ENCODE data around the gene NFIX.

NFIX gene

DNA sequence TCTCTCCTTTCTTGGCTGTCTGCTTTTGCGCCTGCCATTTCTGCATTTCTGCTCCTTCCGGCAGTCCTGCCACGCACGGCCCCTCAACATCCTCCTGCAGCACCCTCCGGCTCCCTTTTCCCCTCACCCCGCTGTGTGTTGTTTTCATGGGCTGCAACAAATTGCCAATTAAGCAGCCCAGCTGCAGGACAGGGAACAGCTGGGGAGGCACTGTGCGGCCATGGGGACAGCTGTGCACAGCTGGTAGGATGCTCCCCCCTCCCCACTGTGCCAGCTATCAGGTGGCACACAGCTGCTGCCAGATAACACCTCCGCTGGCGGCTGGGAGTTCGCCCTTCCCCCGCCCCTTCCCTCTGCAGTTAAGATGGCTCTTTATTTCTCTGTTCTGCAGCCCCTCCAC lies 82.0 kb downstream of the NFIX start:
- no peak for DNase-seq (ENCODE audit: low read depth, low spot score)
- no peak overlapping the region for H3K4me3 ChIP-seq (ENCODE audit: low read depth, low read length)
- in situ Hi-C loops (cut with HindIII; ENCODE audit: low sequenced_read_pairs): no loop called here
- no peak for TF ChIP-seq CTCF (IDR thresholded peaks at IDR 0.05; ENCODE audit: low read depth, low read length)

DNA sequence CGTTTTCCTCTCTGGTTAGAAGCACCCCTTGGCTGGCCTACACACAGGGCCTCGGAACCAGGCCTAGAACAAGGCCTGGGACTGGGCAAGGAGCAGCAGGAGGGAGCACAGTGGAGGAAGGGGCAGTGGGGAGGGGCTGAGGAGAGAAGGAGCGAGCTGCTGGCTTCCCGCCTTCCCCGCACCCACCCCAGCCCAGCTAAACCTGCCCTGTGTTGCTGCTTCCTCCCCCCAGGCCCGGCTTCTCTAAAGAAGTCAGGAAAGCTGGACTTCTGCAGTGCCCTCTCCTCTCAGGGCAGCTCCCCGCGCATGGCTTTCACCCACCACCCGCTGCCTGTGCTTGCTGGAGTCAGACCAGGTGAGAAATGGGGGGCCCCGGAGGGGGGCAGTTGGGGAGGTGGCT lies 83.1 kb downstream of the NFIX start:
- in situ Hi-C loops (cut with HindIII; ENCODE audit: low sequenced_read_pairs): no loop called here

DNA sequence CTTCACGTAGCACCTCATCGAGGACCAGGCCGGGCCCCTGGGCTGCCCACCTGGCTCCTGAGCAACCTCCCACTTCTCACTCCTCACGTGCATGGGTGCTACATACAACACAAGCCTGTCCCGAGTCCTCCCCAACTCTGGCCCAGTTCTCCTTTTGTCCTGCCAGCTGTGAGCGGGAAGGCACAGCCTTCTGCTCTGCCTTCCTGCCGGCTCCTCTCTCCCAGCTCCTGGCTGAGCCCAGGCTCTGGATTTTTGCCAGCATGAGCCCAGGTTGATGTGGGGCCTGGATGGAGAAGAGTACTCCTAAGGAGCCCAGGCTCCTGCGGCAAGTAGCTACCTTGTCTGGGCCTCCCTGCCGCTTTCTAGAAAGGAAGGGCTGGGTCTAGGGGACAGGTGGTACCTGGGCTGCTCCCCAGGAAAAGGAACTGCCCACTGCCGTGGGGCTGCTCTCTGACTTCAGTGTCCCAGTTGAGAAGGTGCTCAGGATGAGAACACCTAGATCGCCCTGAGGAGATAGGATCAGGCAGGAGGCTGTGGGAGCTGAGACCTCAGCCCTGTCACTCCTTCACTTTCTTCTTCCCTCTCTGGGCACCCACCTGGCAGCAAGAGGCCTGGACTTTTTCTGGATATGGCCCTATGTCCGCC lies 83.7 kb downstream of the NFIX start:
- DNase-seq (ENCODE audit: low read depth, low spot score): no peak
- no peak for TF ChIP-seq CTCF (IDR thresholded peaks at IDR 0.05; ENCODE audit: low read depth, low read length)
- in situ Hi-C loops (cut with HindIII; ENCODE audit: low sequenced_read_pairs): no loop called here
- H3K4me3 ChIP-seq (ENCODE audit: low read depth, low read length): no peak overlapping the region

More for the DNA sequence above, 83.1 kb downstream of the NFIX start:
- no peak for TF ChIP-seq CTCF (IDR thresholded peaks at IDR 0.05; ENCODE audit: low read depth, low read length)
- no peak for DNase-seq (ENCODE audit: low read depth, low spot score)
- H3K4me3 ChIP-seq (ENCODE audit: low read depth, low read length): no peak overlapping the region

GRCh38 chr19:13079542-13079986 lies 84.3 kb downstream of the NFIX start:
- DNase-seq (ENCODE audit: low read depth, low spot score): peak; percentile 76
- no peak for TF ChIP-seq CTCF (IDR thresholded peaks at IDR 0.05; ENCODE audit: low read depth, low read length)
- H3K4me3 ChIP-seq (ENCODE audit: low read depth, low read length): no peak overlapping the region
- in situ Hi-C loops (cut with HindIII; ENCODE audit: low sequenced_read_pairs): no loop called here

GRCh38 chr19:13082192-13083007 lies 87.1 kb downstream of the NFIX start:
- in situ Hi-C loops (cut with HindIII; ENCODE audit: low sequenced_read_pairs): no loop called here
- peak; percentile 95 for DNase-seq (ENCODE audit: low read depth, low spot score)
- TF ChIP-seq CTCF (IDR thresholded peaks at IDR 0.05; ENCODE audit: low read depth, low read length): peak; percentile 42
- no peak overlapping the region for H3K4me3 ChIP-seq (ENCODE audit: low read depth, low read length)

DNA sequence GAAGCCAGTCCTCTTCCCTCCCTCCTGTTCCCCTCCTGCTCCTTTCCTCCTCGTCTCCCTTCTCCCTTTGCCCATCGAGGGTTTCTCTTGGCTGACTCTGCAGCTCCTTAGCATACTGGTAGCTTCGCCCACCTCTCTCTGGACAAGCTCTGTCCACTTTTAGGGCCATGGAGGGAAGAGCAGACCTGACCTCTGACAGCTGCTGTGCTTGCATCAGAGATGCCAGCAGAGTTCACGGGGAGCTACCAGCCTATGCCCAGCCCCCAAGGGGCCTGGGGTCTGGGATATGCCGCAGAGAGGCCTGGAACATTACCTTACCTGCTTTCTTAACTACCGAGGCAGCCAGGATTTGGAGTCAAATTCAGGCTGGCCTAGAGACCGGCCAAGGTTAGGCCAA lies 87.7 kb downstream of the NFIX start:
- in situ Hi-C loops (cut with HindIII; ENCODE audit: low sequenced_read_pairs): no loop called here
- no peak for DNase-seq (ENCODE audit: low read depth, low spot score)
- no peak for TF ChIP-seq CTCF (IDR thresholded peaks at IDR 0.05; ENCODE audit: low read depth, low read length)
- no peak overlapping the region for H3K4me3 ChIP-seq (ENCODE audit: low read depth, low read length)

All from astrocyte of the spinal cord (primary cell).